Ishikawa (cell line): ENCODE results near the gene FMNL2.

Experiments used
- MAX ChIP-seq: IDR thresholded peaks from 2 replicates; pipeline ENCODE4 v1.6.1; 2012
- TCF12 ChIP-seq: IDR thresholded peaks from 2 replicates; pipeline ENCODE4 v1.6.1; 2012; ENCODE audit warnings: low read depth
- USF1 ChIP-seq: IDR thresholded peaks from 2 replicates; pipeline ENCODE4 v1.6.1; 2012
- YY1 ChIP-seq: IDR thresholded peaks from 2 replicates; pipeline ENCODE4 v1.6.1; 2012; ENCODE audit warnings: low read depth

- TF ChIP-seq TCF12: no peak
- TF ChIP-seq MAX: no peak
- no peak for TF ChIP-seq YY1
- no peak for TF ChIP-seq USF1
Measured at GRCh38 chr2:152363936-152364335, 29.0 kb downstream of the FMNL2 start.
